ENCODE measurements around the gene MIF4GD. TPM values are rescaled to one million over a fixed set of nuclear protein-coding genes. Genes with fewer than 3 reads are reported as not detected.

Gene MIF4GD
- total RNA-seq, 2 experiments from 2014 or later: 44.4 to 44.6 TPM

GRCh38 chr17:75249564-75249963, 21.5 kb downstream of the MIF4GD start:
- peaks cover 60% of the 10 kb centered on the region for H3K4me1 Mint-ChIP-seq

GRCh38 chr17:75246404-75246803, 24.6 kb downstream of the MIF4GD start:
- peaks cover 37% of the 10 kb centered on the region for H3K36me3 Mint-ChIP-seq (ENCODE audit: low read depth)
- ChIA-PET CTCF (interaction anchor here (0.5 to 1.0 kb wide), 8 partner anchors 24 to 740 kb away, joined by 3 to 5 read pairs (median 4); partner anchors contain the start of gene MIF4GD), POLR2A (interaction anchor here (0.6 kb wide), 1 partner anchor 15 kb away, joined by 13 read pairs; the partner anchor contains the start of genes GGA3 and MRPS7)
- no peak for DNase-seq
- H3K27ac Mint-ChIP-seq: no peak overlapping the region
- H3K4me1 Mint-ChIP-seq: peaks cover 60% of the 10 kb centered on the region
- no peaks in the 10 kb centered on the region for H3K9me3 Mint-ChIP-seq
- H3K4me3 Mint-ChIP-seq: no peak overlapping the region
- no peaks in the 10 kb centered on the region for H3K27me3 Mint-ChIP-seq

More at GRCh38 chr17:75249564-75249963, 21.5 kb downstream of the MIF4GD start:
- H3K9me3 Mint-ChIP-seq: no peaks in the 10 kb centered on the region
- ChIA-PET CTCF (interaction anchor here (0.6 to 3.8 kb wide), 11 partner anchors 9 to 237 kb away, joined by 3 to 24 read pairs (median 4); partner anchors contain the start of genes GGA3, MIF4GD, MRPL58 and MRPS7), POLR2A (interaction anchor here (1.0 to 1.1 kb wide), 2 partner anchors 11 to 163 kb away, joined by 3 to 8 read pairs; partner anchors contain the start of genes GGA3 and MRPS7)
- no peak for DNase-seq
- H3K4me3 Mint-ChIP-seq: peak overlapping the region; percentile 56
- H3K27ac Mint-ChIP-seq: peak overlapping the region; percentile 84
- H3K36me3 Mint-ChIP-seq (ENCODE audit: low read depth): peaks cover 17% of the 10 kb centered on the region
- no peaks in the 10 kb centered on the region for H3K27me3 Mint-ChIP-seq

GRCh38 chr17:75245011-75245410, 26.0 kb downstream of the MIF4GD start:
- ChIA-PET CTCF (interaction anchor here (0.6 to 2.4 kb wide), 7 partner anchors 16 to 180 kb away, joined by 3 to 12 read pairs (median 3); partner anchors contain the start of genes GGA3, MIF4GD and MRPS7), POLR2A (no interaction called here)
- no peaks in the 10 kb centered on the region for H3K9me3 Mint-ChIP-seq
- peaks cover 46% of the 10 kb centered on the region for H3K36me3 Mint-ChIP-seq (ENCODE audit: low read depth)
- no peak overlapping the region for H3K27ac Mint-ChIP-seq
- H3K4me1 Mint-ChIP-seq: peaks cover 52% of the 10 kb centered on the region
- H3K4me3 Mint-ChIP-seq: no peak overlapping the region
- no peaks in the 10 kb centered on the region for H3K27me3 Mint-ChIP-seq
- no peak for DNase-seq

GRCh38 chr17:75244133-75244866, 26.7 kb downstream of the MIF4GD start:
- Mint-ChIP-seq H3K27ac (no peak overlapping the region), H3K36me3 (ENCODE audit: low read depth) (peaks cover 51% of the 10 kb centered on the region), H3K27me3 (no peaks in the 10 kb centered on the region), H3K4me3 (no peak overlapping the region), H3K4me1 (peaks cover 45% of the 10 kb centered on the region), H3K9me3 (no peaks in the 10 kb centered on the region)
- ChIA-PET CTCF (interaction anchor here (0.6 to 2.4 kb wide), 9 partner anchors 15 to 283 kb away, joined by 3 to 12 read pairs (median 3); partner anchors contain the start of genes GGA3, MIF4GD and MRPS7), POLR2A (no interaction called here)
- no peak for DNase-seq

DNA sequence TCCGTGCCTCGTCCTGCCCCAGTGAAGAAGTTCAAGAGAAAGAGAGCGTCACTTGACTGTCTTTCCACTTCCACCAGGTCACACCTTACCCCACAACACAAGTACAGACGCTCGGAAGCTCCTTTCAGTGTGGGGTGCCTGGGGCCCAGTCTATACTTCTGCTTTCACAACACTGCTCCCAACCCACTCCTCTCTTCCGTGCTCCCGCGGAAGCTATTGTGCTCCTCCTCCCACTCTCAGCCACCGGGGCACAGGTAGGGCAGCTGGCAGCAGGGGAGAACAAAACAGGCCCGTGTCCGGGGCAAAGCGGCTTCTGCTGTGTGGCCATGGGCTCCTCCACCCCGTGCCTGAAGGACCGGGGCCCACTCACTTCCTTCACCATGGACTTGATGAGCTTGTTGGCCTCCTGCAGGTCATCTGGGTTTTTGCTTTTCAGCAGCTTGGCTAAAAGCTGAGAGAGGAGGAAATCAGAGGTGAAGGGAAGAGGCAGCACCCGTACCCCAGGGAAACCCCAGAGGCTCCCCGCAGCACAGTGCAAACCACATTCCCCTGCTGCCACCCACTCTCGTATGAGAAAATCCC, 28.5 kb downstream of the MIF4GD start:
- Mint-ChIP-seq H3K27me3 (no peaks in the 10 kb centered on the region), H3K27ac (peak overlapping the region; percentile 71), H3K36me3 (ENCODE audit: low read depth) (peaks cover 59% of the 10 kb centered on the region), H3K4me1 (peaks cover 48% of the 10 kb centered on the region), H3K9me3 (no peaks in the 10 kb centered on the region), H3K4me3 (no peak overlapping the region)
- POLR2A ChIA-PET: no interaction called here
- CTCF ChIA-PET: interaction anchor here (0.6 to 5.3 kb wide), 10 partner anchors 8 to 158 kb away, joined by 3 to 24 read pairs (median 3); partner anchors contain the start of genes GGA3, MIF4GD and MRPS7
- no peak for DNase-seq

GRCh38 chr17:75241996-75242460, 29.0 kb downstream of the MIF4GD start:
- Mint-ChIP-seq H3K27ac (peak overlapping the region; percentile 71), H3K4me1 (peaks cover 48% of the 10 kb centered on the region), H3K27me3 (no peaks in the 10 kb centered on the region), H3K9me3 (no peaks in the 10 kb centered on the region), H3K36me3 (ENCODE audit: low read depth) (peaks cover 61% of the 10 kb centered on the region), H3K4me3 (no peak overlapping the region)
- ChIA-PET POLR2A (no interaction called here), CTCF (interaction anchor here (0.6 to 5.3 kb wide), 9 partner anchors 8 to 158 kb away, joined by 3 to 24 read pairs (median 3); partner anchors contain the start of genes GGA3, MIF4GD and MRPS7)
- DNase-seq: no peak

- CTCF ChIA-PET: interaction anchor here (1.2 to 5.3 kb wide), 8 partner anchors 9 to 164 kb away, joined by 3 to 24 read pairs (median 6); partner anchors contain the start of genes GGA3, GRB2, MIF4GD and MRPS7
- H3K4me1 Mint-ChIP-seq: peaks cover 45% of the 10 kb centered on the region
- H3K4me3 Mint-ChIP-seq: no peak overlapping the region
- no peak for DNase-seq
- no peak overlapping the region for H3K27ac Mint-ChIP-seq
- no peaks in the 10 kb centered on the region for H3K9me3 Mint-ChIP-seq
- H3K27me3 Mint-ChIP-seq: no peaks in the 10 kb centered on the region
- peaks cover 62% of the 10 kb centered on the region for H3K36me3 Mint-ChIP-seq (ENCODE audit: low read depth)
- POLR2A ChIA-PET: no interaction called here
Observed at GRCh38 chr17:75241502-75241901, 29.5 kb downstream of the MIF4GD start.

DNA sequence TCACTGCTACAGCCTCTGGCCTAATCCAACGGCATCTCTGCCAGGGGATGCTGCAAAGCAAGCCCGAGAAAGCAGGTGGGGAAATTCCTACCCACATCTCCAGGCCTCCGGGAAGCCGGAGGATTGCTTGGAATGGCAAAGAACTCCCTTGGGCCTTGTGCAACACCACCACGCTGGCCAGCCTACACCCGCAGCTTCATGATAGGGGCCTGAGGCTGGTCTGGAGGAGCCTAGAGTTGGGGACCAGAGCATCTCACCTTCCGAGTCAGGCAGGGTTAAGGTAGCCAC, 29.9 kb downstream of the MIF4GD start:
- H3K27ac Mint-ChIP-seq: no peak overlapping the region

DNA sequence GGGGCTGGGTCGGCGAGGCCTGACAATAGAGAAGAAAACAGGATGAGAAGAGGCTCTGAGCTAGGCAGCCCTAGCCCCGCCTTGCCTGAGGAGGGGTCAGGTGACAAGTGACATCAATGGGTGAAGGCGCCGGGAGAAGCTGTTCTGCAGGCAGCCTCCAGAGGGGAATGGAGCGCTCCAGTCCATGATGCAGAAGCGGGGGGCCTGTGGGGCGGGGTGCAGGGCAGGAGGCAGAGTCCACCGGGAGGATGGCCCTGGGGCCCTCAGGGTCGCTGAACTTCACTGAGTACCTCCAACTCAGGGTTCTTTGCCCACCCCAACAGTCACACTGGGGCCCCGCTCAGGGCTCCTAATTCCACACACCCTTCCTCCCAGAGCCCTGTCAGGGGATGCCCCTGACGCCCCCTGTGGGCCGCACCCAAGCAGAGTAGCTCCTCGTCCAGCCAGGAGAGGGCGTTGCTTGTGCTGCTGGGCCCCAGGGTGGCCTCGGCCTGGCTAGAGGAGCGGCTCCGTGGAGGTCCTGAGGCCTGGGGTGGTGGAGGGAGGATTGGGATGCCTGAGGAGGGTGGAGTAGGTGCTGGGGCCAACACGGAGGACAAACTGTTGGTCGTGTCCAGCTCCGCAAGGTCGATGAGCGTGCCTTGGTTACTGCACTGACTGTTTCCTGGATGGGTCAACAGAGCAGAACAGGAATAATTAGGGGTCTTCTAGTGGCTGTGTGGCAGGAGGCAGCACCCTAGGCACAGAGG, 30.5 kb downstream of the MIF4GD start:
- Mint-ChIP-seq H3K36me3 (ENCODE audit: low read depth) (peaks cover 59% of the 10 kb centered on the region), H3K27me3 (no peaks in the 10 kb centered on the region), H3K4me1 (peaks cover 39% of the 10 kb centered on the region), H3K9me3 (no peaks in the 10 kb centered on the region), H3K27ac (peak overlapping the region; percentile 76), H3K4me3 (no peak overlapping the region)
- CTCF ChIA-PET: interaction anchor here (0.6 to 5.3 kb wide), 12 partner anchors 10 to 194 kb away, joined by 3 to 24 read pairs (median 6); partner anchors contain the start of genes ATP5PD, GGA3, GRB2 and MIF4GD
- peak; percentile 40 for DNase-seq
- POLR2A ChIA-PET: interaction anchor here (0.6 kb wide), 1 partner anchor 1140 kb away, joined by 5 read pairs; no protein-coding TSS in a partner anchor

More for the DNA sequence above, 29.9 kb downstream of the MIF4GD start:
- CTCF ChIA-PET: interaction anchor here (1.0 to 5.3 kb wide), 6 partner anchors 9 to 165 kb away, joined by 3 to 24 read pairs (median 5); partner anchors contain the start of genes GRB2 and MIF4GD
- POLR2A ChIA-PET: no interaction called here
- Mint-ChIP-seq H3K4me3 (no peak overlapping the region), H3K4me1 (peaks cover 44% of the 10 kb centered on the region), H3K9me3 (no peaks in the 10 kb centered on the region), H3K36me3 (ENCODE audit: low read depth) (peaks cover 63% of the 10 kb centered on the region), H3K27me3 (no peaks in the 10 kb centered on the region)
- DNase-seq: no peak

- H3K27ac Mint-ChIP-seq: peak overlapping the region; percentile 25
- peaks cover 61% of the 10 kb centered on the region for H3K36me3 Mint-ChIP-seq (ENCODE audit: low read depth)
- POLR2A ChIA-PET: interaction anchor here (0.6 kb wide), 1 partner anchor 1141 kb away, joined by 5 read pairs; no protein-coding TSS in a partner anchor
- DNase-seq: no peak
- H3K27me3 Mint-ChIP-seq: no peaks in the 10 kb centered on the region
- no peaks in the 10 kb centered on the region for H3K9me3 Mint-ChIP-seq
- H3K4me1 Mint-ChIP-seq: peaks cover 35% of the 10 kb centered on the region
- no peak overlapping the region for H3K4me3 Mint-ChIP-seq
- CTCF ChIA-PET: interaction anchor here (0.6 to 5.3 kb wide), 16 partner anchors 8 to 280 kb away, joined by 3 to 24 read pairs (median 4); partner anchors contain the start of genes ATP5PD, GGA3, GRB2 and MIF4GD
Observed at GRCh38 chr17:75239778-75240393, 31.1 kb downstream of the MIF4GD start.

DNA sequence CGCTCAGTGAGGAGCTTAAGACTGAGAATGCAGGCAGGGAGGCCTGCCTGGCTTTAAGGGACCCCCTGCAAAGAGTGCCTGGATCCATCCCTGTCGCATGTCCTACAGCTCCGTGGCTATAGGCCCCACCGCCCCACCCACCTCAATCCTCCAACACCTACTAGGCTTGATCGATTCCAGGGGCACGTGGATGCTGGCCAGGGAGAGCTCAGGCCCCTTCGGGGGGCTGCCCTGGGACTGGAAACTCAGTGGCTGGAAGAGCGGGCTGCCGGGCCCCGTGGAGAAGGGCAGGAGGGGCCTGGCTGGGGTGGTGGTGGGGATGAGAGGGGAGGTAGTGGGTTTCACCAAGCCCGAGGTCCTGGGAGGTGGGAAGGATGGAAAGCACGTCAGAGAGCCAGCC, 31.8 kb downstream of the MIF4GD start:
- CTCF ChIA-PET: interaction anchor here (0.8 to 5.3 kb wide), 11 partner anchors 8 to 279 kb away, joined by 3 to 24 read pairs (median 4); partner anchors contain the start of genes GGA3, GRB2 and MRPS7
- H3K36me3 Mint-ChIP-seq (ENCODE audit: low read depth): peaks cover 62% of the 10 kb centered on the region
- POLR2A ChIA-PET: interaction anchor here (0.6 kb wide), 1 partner anchor 130 kb away, joined by 3 read pairs; no protein-coding TSS in a partner anchor

More for the DNA sequence above, 31.8 kb downstream of the MIF4GD start:
- Mint-ChIP-seq H3K4me3 (no peak overlapping the region), H3K4me1 (peaks cover 29% of the 10 kb centered on the region), H3K27me3 (no peaks in the 10 kb centered on the region), H3K27ac (no peak overlapping the region), H3K9me3 (no peaks in the 10 kb centered on the region)
- DNase-seq: no peak

Measured in activated CD4-positive, alpha-beta T cell treated with anti-CD3 and anti-CD28 coated beads, Interleukin-2, amount 10 ng/mL, durations not matched to agents 7 days and 5 days (primary cell).